ENCODE data around the gene FYN. TPM values are rescaled to one million over a fixed set of nuclear protein-coding genes. Genes with fewer than 3 reads are reported as not detected.

The FYN gene
- total and polyA plus RNA-seq, 9 of the 15 experiments (the other 6 are each of a cell fraction or from before 2014, with no cell fraction given) = 2.9 to 22.1 (median 11.4) TPM

DNA sequence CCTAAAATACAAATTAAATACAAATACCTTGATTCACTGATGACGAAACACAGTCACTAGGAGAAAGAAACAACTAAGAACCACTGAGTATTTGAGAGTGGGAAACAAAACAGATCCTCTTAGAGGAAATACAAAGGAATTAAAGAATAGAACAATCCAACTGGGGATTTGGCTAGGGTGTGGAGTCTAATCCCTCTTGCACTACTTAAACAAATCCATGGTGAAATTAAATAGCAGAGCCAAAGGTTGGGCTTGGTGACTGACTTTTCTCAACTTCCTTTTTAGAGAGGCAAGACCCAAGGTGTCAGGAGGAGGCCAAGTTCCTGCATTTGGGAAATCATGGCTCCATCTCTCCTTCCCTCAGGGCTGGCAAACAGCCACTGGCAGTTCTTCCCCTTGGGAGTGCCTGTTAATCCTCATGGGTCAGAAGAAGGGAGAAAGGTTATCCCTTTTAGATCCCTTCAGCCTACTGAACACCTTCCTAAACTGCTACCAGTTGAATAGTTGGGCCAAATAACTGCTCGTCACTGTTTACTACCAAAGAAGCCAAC lies 166.3 kb downstream of the FYN start:
- no peaks in the 10 kb centered on the region for H3K79me2 ChIP-seq (ENCODE audit: control insufficient read depth, insufficient read depth, low read length)
- H3K36me3 ChIP-seq (ENCODE audit: control insufficient read depth, insufficient read depth, low read length) = no peaks in the 10 kb centered on the region
- H3K4me3 ChIP-seq = no peak overlapping the region
- no peak for TF ChIP-seq FOXA1 (IDR thresholded peaks at IDR 0.05; ENCODE audit: borderline replicate concordance)
- TF ChIP-seq NFXL1 (CRISPR knock-in tag; IDR thresholded peaks at IDR 0.05) = no peak
- no peak for TF ChIP-seq ERF (CRISPR knock-in tag; IDR thresholded peaks at IDR 0.05)
- H3K4me1 ChIP-seq (replicated peaks in 1 of 2; ENCODE audit: control insufficient read depth in 2 of 2, insufficient read depth in 2 of 2, low read length in 2 of 2) = no peaks in the 10 kb centered on the region
- no peak overlapping the region for H3K9ac ChIP-seq (ENCODE audit: insufficient read depth in 1 of 2, low read depth in 2 of 2, low read length in 2 of 2)
- WGBS (ENCODE audit: insufficient coverage, low coverage, missing lambda C conversion rate) = 13% methylated on average over 2 of the region's 2 CpGs
- H3K27me3 ChIP-seq (ENCODE audit: control insufficient read depth in 2 of 2, insufficient read depth in 2 of 2, low read length in 2 of 2) = peaks cover 3 to 9% of the 10 kb centered on the region in 2 experiments; a peak in 2 of 5 replicates
- no peaks in the 10 kb centered on the region for H4K20me1 ChIP-seq (replicated peaks; ENCODE audit: control insufficient read depth, insufficient read depth, low read length)
- ATAC-seq (no peak), FAIRE-seq (no peak), DNase-seq (ENCODE audit: extremely low read depth in 1 of 4, low spot score in 3 of 4) (no peak)
- no TSS peak for BruUV-seq (replicated peaks)
- H3K4me2 ChIP-seq (ENCODE audit: insufficient read depth, low read length) = no peak overlapping the region
- no peak overlapping the region for H3K27ac ChIP-seq (ENCODE audit: extremely low read depth, low read depth, low read length)
- no peaks in the 10 kb centered on the region for H3K9me1 ChIP-seq (ENCODE audit: control insufficient read depth, insufficient read depth, low read length)
- intact Hi-C loops (cut with micrococcal nuclease) = no loop called here
- no peak overlapping the region for H2AFZ ChIP-seq (ENCODE audit: low read depth, low read length)
- POLR2A ChIA-PET = no interaction called here
- in situ Hi-C loops (cut with MboI) = loop anchor here (5.0 to 25.0 kb wide), 3 partner anchors 295 to 605 kb away; no protein-coding TSS in a partner anchor
- CTCF ChIA-PET (ENCODE audit: low intra/inter-chr PET ratio) = interaction anchor here (0.7 kb wide), 1 partner anchor 336 kb away, joined by 3 read pairs; no protein-coding TSS in a partner anchor
- no peaks in the 10 kb centered on the region for H3K9me3 ChIP-seq (replicated peaks; ENCODE audit: control insufficient read depth, insufficient read depth, low read depth, low read length)

- intact Hi-C loops (cut with micrococcal nuclease) (no loop called here), in situ Hi-C loops (cut with MboI) (loop anchor here (10.0 to 25.0 kb wide), 2 partner anchors 441 to 609 kb away; no protein-coding TSS in a partner anchor)
- no peak overlapping the region for H3K9ac ChIP-seq (ENCODE audit: insufficient read depth in 1 of 2, low read depth in 2 of 2, low read length in 2 of 2)
- H3K27me3 ChIP-seq (ENCODE audit: control insufficient read depth in 2 of 2, insufficient read depth in 2 of 2, low read length in 2 of 2) = peaks cover 3 to 12% of the 10 kb centered on the region in 2 experiments; a peak in 3 of 5 replicates
- H4K20me1 ChIP-seq (replicated peaks; ENCODE audit: control insufficient read depth, insufficient read depth, low read length) = no peaks in the 10 kb centered on the region
- ATAC-seq = no peak
- no peak overlapping the region for H3K4me2 ChIP-seq (ENCODE audit: insufficient read depth, low read length)
- no peaks in the 10 kb centered on the region for H3K9me3 ChIP-seq (replicated peaks; ENCODE audit: control insufficient read depth, insufficient read depth, low read depth, low read length)
- H3K27ac ChIP-seq (ENCODE audit: extremely low read depth, low read depth, low read length) = no peak overlapping the region
- CTCF ChIA-PET (ENCODE audit: low intra/inter-chr PET ratio) = no interaction called here
- no peak overlapping the region for H2AFZ ChIP-seq (ENCODE audit: low read depth, low read length)
- WGBS (ENCODE audit: insufficient coverage, low coverage, missing lambda C conversion rate) = 9% methylated on average over 7 of the region's 7 CpGs
- DNase-seq (ENCODE audit: extremely low read depth in 1 of 4, low spot score in 3 of 4) = no peak
- no peaks in the 10 kb centered on the region for H3K36me3 ChIP-seq (ENCODE audit: control insufficient read depth, insufficient read depth, low read length)
- POLR2A ChIA-PET = interaction anchor here (0.6 to 1.5 kb wide), 2 partner anchors 9 to 10 kb away, joined by 4 read pairs; no protein-coding TSS in a partner anchor
- H3K9me1 ChIP-seq (ENCODE audit: control insufficient read depth, insufficient read depth, low read length) = no peaks in the 10 kb centered on the region
- no TSS peak for BruUV-seq (replicated peaks)
- no peak overlapping the region for H3K4me3 ChIP-seq
- no peaks in the 10 kb centered on the region for H3K4me1 ChIP-seq (replicated peaks in 1 of 2; ENCODE audit: control insufficient read depth in 2 of 2, insufficient read depth in 2 of 2, low read length in 2 of 2)
- no peak for FAIRE-seq
- H3K79me2 ChIP-seq (ENCODE audit: control insufficient read depth, insufficient read depth, low read length) = no peaks in the 10 kb centered on the region
- TF ChIP-seq ZFP91 (CRISPR knock-in tag; IDR thresholded peaks at IDR 0.05) (no peak), MEF2D (tag; conservative IDR thresholded peaks at IDR 0.05; ENCODE audit: low read depth) (no peak), TAF7 (tag; IDR thresholded peaks at IDR 0.05) (no peak), GATA2 (CRISPR knock-in tag; IDR thresholded peaks at IDR 0.05) (no peak), TAL1 (IDR thresholded peaks at IDR 0.05) (no peak)
- TF ChIP-seq, protein P1, sequence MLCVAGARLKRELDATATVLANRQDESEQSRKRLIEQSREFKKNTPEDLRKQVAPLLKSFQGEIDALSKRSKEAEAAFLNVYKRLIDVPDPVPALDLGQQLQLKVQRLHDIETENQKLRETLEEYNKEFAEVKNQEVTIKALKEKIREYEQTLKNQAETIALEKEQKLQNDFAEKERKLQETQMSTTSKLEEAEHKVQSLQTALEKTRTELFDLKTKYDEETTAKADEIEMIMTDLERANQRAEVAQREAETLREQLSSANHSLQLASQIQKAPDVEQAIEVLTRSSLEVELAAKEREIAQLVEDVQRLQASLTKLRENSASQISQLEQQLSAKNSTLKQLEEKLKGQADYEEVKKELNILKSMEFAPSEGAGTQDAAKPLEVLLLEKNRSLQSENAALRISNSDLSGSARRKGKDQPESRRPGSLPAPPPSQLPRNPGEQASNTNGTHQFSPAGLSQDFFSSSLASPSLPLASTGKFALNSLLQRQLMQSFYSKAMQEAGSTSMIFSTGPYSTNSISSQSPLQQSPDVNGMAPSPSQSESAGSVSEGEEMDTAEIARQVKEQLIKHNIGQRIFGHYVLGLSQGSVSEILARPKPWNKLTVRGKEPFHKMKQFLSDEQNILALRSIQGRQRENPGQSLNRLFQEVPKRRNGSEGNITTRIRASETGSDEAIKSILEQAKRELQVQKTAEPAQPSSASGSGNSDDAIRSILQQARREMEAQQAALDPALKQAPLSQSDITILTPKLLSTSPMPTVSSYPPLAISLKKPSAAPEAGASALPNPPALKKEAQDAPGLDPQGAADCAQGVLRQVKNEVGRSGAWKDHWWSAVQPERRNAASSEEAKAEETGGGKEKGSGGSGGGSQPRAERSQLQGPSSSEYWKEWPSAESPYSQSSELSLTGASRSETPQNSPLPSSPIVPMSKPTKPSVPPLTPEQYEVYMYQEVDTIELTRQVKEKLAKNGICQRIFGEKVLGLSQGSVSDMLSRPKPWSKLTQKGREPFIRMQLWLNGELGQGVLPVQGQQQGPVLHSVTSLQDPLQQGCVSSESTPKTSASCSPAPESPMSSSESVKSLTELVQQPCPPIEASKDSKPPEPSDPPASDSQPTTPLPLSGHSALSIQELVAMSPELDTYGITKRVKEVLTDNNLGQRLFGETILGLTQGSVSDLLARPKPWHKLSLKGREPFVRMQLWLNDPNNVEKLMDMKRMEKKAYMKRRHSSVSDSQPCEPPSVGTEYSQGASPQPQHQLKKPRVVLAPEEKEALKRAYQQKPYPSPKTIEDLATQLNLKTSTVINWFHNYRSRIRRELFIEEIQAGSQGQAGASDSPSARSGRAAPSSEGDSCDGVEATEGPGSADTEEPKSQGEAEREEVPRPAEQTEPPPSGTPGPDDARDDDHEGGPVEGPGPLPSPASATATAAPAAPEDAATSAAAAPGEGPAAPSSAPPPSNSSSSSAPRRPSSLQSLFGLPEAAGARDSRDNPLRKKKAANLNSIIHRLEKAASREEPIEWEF (CRISPR knock-in tag; IDR thresholded peaks at IDR 0.05) = no peak
These were observed 169.5 kb downstream of the FYN start for GRCh38 chr6:111703723-111704122.

Measured in K562 (cell line).